Mesothelial cell of epicardium (in vitro differentiated cells): ENCODE measurements around the gene TBCD. TPM values are rescaled to one million over a fixed set of nuclear protein-coding genes. Genes with fewer than 3 reads are reported as not detected.

ENCODE experiments used
- DNase-seq, 2 experiments: peaks; one replicate each; pipeline ENCODE4 v3.0.0; 2021; ENCODE audit warnings: low spot score in 2 of 2; ENCODE audit not compliant: unreplicated experiment in 2 of 2
- H3K27ac Mint-ChIP-seq: 2 replicates; pipeline ENCODE4 v1.8.0; 2021; ENCODE audit warnings: mixed read lengths
- H3K27me3 Mint-ChIP-seq: 2 replicates; pipeline ENCODE4 v1.8.0; 2021; ENCODE audit warnings: low read depth, mixed read lengths
- H3K36me3 Mint-ChIP-seq: 2 replicates; pipeline ENCODE4 v1.8.0; 2021; ENCODE audit warnings: mixed read lengths
- H3K4me1 Mint-ChIP-seq: 2 replicates; pipeline ENCODE4 v1.8.0; 2021; ENCODE audit warnings: mixed read lengths
- H3K4me3 Mint-ChIP-seq: 2 replicates; pipeline ENCODE4 v1.8.0; 2021; ENCODE audit warnings: mild to moderate bottlenecking, moderate library complexity, mixed read lengths
- H3K9me3 Mint-ChIP-seq: 2 replicates; pipeline ENCODE4 v1.8.0; 2021; ENCODE audit warnings: mixed read lengths
- total RNA-seq: library from RNA; stranded (reverse); gene quantifications from 3 replicates; pipeline ENCODE4 v1.2.1, GENCODE V29; 2021
- TF ChIP-seq, protein P1 (sequence below): fragments of 200-600 bp; sonication (generic); IDR thresholded peaks from one replicate; pipeline ENCODE4 v1.5.0; 2021; ENCODE audit warnings: antibody characterized with exemption; ENCODE audit not compliant: unreplicated experiment

Gene TBCD
- total RNA-seq, 1 donor from 2014 or later: 117 TPM

DNA sequence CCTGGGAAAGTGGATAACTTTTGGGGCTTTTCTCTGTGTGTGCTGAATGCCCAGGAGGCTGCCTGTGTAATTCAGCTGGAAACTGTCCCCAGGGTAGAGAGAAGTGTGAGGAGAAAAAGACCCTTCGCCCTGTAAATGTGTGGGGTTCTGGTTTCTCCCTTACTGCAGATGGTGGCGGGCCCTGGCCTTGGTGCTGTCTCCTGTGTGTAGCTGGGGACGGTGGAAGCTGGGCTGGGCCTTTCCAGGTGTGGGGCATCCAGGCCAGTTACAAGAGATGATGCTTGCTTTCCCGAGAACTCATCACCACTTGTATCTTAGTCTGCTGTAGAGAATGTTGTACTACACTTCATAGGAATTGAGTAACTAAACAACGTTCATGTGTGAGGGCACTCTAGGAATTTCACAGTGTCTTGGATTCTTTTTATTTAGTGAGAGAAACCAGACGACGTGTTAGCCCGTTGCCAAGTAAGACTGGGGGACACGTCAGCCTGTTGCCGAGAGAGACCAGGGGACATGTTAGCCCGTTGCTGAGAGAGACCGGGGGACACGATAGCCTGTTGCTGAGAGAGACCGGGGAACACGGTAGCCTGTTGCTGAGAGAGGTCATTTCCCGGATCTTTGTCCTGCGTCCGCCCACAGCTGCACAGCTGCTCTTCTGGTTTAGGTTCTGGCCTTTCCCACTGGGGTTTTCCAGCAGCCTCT is 43.1 kb downstream of the TBCD start:
- H3K4me1 Mint-ChIP-seq: peaks cover 21% of the 10 kb centered on the region
- no peaks in the 10 kb centered on the region for H3K27me3 Mint-ChIP-seq
- H3K9me3 Mint-ChIP-seq: no peaks in the 10 kb centered on the region
- peak overlapping the region; percentile 32 for H3K27ac Mint-ChIP-seq
- no peak overlapping the region for H3K4me3 Mint-ChIP-seq
- peaks cover 2% of the 10 kb centered on the region for H3K36me3 Mint-ChIP-seq
- DNase-seq: no peak
- TF ChIP-seq, protein P1, sequence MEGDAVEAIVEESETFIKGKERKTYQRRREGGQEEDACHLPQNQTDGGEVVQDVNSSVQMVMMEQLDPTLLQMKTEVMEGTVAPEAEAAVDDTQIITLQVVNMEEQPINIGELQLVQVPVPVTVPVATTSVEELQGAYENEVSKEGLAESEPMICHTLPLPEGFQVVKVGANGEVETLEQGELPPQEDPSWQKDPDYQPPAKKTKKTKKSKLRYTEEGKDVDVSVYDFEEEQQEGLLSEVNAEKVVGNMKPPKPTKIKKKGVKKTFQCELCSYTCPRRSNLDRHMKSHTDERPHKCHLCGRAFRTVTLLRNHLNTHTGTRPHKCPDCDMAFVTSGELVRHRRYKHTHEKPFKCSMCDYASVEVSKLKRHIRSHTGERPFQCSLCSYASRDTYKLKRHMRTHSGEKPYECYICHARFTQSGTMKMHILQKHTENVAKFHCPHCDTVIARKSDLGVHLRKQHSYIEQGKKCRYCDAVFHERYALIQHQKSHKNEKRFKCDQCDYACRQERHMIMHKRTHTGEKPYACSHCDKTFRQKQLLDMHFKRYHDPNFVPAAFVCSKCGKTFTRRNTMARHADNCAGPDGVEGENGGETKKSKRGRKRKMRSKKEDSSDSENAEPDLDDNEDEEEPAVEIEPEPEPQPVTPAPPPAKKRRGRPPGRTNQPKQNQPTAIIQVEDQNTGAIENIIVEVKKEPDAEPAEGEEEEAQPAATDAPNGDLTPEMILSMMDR: no peak

- Mint-ChIP-seq H3K27me3 (no peaks in the 10 kb centered on the region), H3K9me3 (no peaks in the 10 kb centered on the region)
Measured at GRCh38 chr17:82795615-82796014, 43.8 kb downstream of the TBCD start.

DNA sequence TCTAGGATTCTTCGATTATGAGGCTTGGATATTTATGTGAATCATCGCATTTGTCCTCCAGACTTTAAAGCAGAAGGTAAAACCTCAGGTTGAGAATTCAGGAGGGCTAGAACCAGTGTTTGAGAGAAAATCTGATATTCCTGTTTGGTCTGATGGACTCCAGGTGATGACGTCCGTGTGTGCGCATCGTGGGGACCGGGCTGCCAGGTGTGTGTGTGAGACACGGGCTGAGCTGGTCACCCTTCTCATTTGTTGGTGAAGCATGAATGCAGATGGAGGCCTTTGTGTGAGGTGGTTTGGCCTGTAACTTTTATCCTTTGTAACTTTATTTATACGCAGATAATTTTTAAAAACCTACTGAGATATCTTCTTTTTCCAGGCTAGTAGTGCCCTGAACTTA is 45.2 kb downstream of the TBCD start:
- no peak for DNase-seq
- Mint-ChIP-seq H3K36me3 (peaks cover 20% of the 10 kb centered on the region), H3K4me3 (no peak overlapping the region), H3K27me3 (no peaks in the 10 kb centered on the region), H3K27ac (no peak overlapping the region), H3K4me1 (peaks cover 18% of the 10 kb centered on the region), H3K9me3 (peaks cover 7% of the 10 kb centered on the region)
- TF ChIP-seq, protein P1: no peak

More at GRCh38 chr17:82795615-82796014, 43.8 kb downstream of the TBCD start:
- Mint-ChIP-seq H3K4me1 (peaks cover 21% of the 10 kb centered on the region), H3K36me3 (peaks cover 8% of the 10 kb centered on the region), H3K27ac (no peak overlapping the region), H3K4me3 (no peak overlapping the region)
- TF ChIP-seq, protein P1: no peak
- no peak for DNase-seq

- peaks cover 29% of the 10 kb centered on the region for H3K36me3 Mint-ChIP-seq
- H3K27me3 Mint-ChIP-seq: no peaks in the 10 kb centered on the region
- TF ChIP-seq, protein P1: no peak
Measured at GRCh38 chr17:82798752-82799151, 46.9 kb downstream of the TBCD start.

DNA sequence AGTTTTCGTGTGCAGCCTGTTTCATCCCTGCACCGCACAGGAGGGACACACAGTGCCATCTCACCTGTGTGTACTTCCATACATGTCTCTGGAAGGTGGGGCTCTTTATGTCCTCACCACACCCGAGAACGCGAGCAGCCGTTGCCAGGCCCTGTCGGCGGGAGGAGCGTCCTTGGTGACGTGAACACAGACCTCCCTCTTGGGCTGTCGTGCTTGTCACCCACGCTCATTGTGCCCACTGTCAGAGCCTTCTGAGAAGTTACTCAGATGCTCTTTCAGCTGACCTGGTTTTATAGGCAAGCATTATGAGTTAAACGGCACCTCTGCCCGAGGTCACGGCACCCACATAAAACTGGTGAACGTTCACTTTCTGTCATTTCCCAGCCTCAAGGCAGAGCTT is 47.7 kb downstream of the TBCD start:
- no peak overlapping the region for H3K4me3 Mint-ChIP-seq
- no peaks in the 10 kb centered on the region for H3K27me3 Mint-ChIP-seq
- H3K27ac Mint-ChIP-seq: no peak overlapping the region

More at GRCh38 chr17:82798752-82799151, 46.9 kb downstream of the TBCD start:
- H3K9me3 Mint-ChIP-seq: peaks cover 15% of the 10 kb centered on the region
- H3K4me1 Mint-ChIP-seq: peaks cover 12% of the 10 kb centered on the region
- H3K27ac Mint-ChIP-seq: no peak overlapping the region
- H3K4me3 Mint-ChIP-seq: no peak overlapping the region
- no peak for DNase-seq

More for the DNA sequence above, 47.7 kb downstream of the TBCD start:
- TF ChIP-seq, protein P1: no peak
- no peak for DNase-seq
- Mint-ChIP-seq H3K9me3 (peaks cover 15% of the 10 kb centered on the region), H3K36me3 (peaks cover 29% of the 10 kb centered on the region), H3K4me1 (peaks cover 4% of the 10 kb centered on the region)
